ENCODE measurements around the gene ATP1A3. TPM values are rescaled to one million over a fixed set of nuclear protein-coding genes. Genes with fewer than 3 reads are reported as not detected.
"Not testable (repeated sequence)": the region's sequence is repeated elsewhere in the genome, so short reads cannot be mapped to it uniquely, and the experiment has no call there.

Gene ATP1A3
- total and polyA plus RNA-seq, 9 donors: 0.18 to 1.2 (median 0.56) TPM

DNA sequence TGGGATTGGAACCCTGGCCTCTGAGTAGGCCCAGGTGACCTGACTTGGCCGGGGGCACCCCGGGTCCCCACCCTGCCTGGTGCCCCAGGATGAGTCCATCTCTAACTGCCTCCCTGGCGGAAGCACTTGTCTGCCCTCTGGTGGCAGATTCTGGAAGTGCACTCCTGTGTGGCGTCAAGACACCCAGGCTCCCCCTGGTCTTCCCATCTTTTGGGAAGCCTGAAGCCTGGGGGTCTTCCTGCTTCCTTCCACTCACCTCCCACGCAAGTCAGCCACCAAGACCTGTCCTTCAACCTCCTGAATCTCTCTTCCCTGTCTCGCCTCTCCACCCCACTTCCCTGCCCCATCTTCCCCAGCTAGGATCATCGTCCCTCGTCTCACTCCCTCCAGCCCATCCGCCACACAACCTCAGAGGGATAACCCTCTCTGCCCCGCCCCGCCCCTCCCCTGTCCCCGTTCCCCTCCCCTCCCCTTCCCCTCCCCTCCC, 42.3 kb downstream of the ATP1A3 start:
- no peaks in the 10 kb centered on the region for H3K27me3 ChIP-seq (ENCODE audit: control insufficient read depth, insufficient read depth, low read length)
- H3K9me3 ChIP-seq (replicated peaks; ENCODE audit: control insufficient read depth, low read depth, low read length): no peaks in the 10 kb centered on the region
- 0% methylated on average over 6 of the region's 12 CpGs for WGBS (ENCODE audit: insufficient coverage)
- peak; percentile 79 for DNase-seq
- H3K4me1 ChIP-seq (ENCODE audit: control insufficient read depth, insufficient read depth, low read length): peaks cover 3% of the 10 kb centered on the region
- no peak overlapping the region for H3K4me3 ChIP-seq (ENCODE audit: low read length)
- no peak overlapping the region for H3K27ac ChIP-seq (ENCODE audit: low read length)
- H3K36me3 ChIP-seq (ENCODE audit: control insufficient read depth, insufficient read depth, low read length): peaks cover 7% of the 10 kb centered on the region

DNA sequence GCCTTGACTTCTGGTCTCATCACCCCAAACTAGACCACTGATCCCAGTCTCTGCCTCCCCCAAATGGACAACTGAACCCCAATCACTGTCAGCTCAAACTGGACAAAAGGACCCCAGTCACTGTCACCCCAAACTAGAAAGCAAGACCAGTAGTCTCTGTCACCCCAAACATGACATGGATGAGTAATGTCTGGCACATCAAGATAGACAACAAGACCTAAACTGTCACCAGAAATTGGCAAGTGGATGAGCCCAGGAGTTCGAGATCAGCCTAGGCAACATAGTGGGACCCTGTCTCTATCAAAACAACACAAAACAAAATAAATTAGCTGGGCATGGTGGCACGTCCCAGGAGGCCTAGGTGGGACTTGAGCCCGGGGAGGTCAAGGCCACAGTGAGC, 46.9 kb downstream of the ATP1A3 start:
- 100% methylated on average over 1 of the region's 3 CpGs for WGBS (ENCODE audit: insufficient coverage)
- H3K4me3 ChIP-seq (ENCODE audit: low read length): no peak overlapping the region
- H3K4me1 ChIP-seq (ENCODE audit: control insufficient read depth, insufficient read depth, low read length): peaks cover 3% of the 10 kb centered on the region
- H3K27me3 ChIP-seq (ENCODE audit: control insufficient read depth, insufficient read depth, low read length): no peaks in the 10 kb centered on the region
- H3K27ac ChIP-seq (ENCODE audit: low read length): no peak overlapping the region
- no peak for DNase-seq
- no peaks in the 10 kb centered on the region for H3K36me3 ChIP-seq (ENCODE audit: control insufficient read depth, insufficient read depth, low read length)
- H3K9me3 ChIP-seq (replicated peaks; ENCODE audit: control insufficient read depth, low read depth, low read length): no peaks in the 10 kb centered on the region

DNA sequence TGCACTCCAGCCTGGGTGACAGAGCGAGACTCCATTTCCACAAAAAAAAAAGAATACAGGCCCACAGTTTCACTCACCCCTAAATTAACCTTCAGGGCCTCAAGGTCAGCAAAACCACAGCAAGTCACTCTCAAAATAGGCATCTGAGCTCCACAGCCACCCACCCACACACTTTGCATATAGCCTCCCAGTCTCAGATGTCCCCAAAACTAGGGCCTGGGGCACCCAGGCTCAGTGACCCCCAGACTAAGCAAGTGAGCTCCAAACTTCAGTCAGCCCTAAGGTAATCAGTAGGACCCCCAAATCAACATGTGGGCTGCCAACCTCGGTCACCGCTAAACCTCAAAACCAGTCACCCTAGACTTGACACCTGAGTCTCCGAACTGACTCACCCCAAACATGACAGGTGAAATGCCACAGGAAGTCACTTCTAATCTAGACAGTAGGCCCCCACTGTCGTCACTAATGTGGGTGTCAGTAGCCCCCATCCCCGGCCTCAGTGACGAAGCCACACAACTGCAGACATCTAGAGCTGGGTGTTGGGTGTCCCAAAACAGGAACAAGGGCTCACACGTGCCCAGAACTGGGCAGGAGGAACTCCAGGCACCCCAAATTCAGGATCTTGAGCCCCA, 48.8 kb downstream of the ATP1A3 start:
- H3K4me1 ChIP-seq (ENCODE audit: control insufficient read depth, insufficient read depth, low read length): peaks cover 7% of the 10 kb centered on the region
- peaks cover 14% of the 10 kb centered on the region for H3K27me3 ChIP-seq (ENCODE audit: control insufficient read depth, insufficient read depth, low read length)
- no peaks in the 10 kb centered on the region for H3K36me3 ChIP-seq (ENCODE audit: control insufficient read depth, insufficient read depth, low read length)
- no peak overlapping the region for H3K27ac ChIP-seq (ENCODE audit: low read length)
- no peaks in the 10 kb centered on the region for H3K9me3 ChIP-seq (replicated peaks; ENCODE audit: control insufficient read depth, low read depth, low read length)
- no peak overlapping the region for H3K4me3 ChIP-seq (ENCODE audit: low read length)
- 81% methylated on average over 8 of the region's 8 CpGs for WGBS (ENCODE audit: insufficient coverage)
- DNase-seq: no peak

DNA sequence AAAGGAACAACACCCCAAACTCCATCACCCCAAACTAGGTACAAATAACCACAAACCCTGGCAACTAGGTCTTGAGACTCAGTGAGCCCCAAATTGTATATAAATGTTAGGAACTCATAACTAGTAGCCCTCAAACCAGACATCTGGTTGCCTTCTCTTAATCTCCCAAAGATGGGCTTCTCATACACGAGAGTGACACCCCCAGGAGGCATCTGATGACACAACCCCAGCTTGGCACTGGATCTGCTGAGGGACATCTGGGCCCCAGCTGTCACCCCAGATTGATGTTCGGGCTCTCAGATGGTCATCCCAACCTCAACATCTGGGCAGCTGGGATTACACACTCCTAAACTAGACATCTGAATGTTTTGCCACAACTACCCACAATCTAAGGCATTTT, 49.7 kb downstream of the ATP1A3 start:
- Histone ChIP-seq H3K4me1 (ENCODE audit: control insufficient read depth, insufficient read depth, low read length) (peaks cover 10% of the 10 kb centered on the region), H3K27ac (ENCODE audit: low read length) (no peak overlapping the region), H3K4me3 (ENCODE audit: low read length) (no peak overlapping the region), H3K36me3 (ENCODE audit: control insufficient read depth, insufficient read depth, low read length) (no peaks in the 10 kb centered on the region), H3K9me3 (replicated peaks; ENCODE audit: control insufficient read depth, low read depth, low read length) (no peaks in the 10 kb centered on the region), H3K27me3 (ENCODE audit: control insufficient read depth, insufficient read depth, low read length) (peaks cover 19% of the 10 kb centered on the region)
- 41% methylated on average over 2 of the region's 2 CpGs for WGBS (ENCODE audit: insufficient coverage)
- DNase-seq: no peak

DNA sequence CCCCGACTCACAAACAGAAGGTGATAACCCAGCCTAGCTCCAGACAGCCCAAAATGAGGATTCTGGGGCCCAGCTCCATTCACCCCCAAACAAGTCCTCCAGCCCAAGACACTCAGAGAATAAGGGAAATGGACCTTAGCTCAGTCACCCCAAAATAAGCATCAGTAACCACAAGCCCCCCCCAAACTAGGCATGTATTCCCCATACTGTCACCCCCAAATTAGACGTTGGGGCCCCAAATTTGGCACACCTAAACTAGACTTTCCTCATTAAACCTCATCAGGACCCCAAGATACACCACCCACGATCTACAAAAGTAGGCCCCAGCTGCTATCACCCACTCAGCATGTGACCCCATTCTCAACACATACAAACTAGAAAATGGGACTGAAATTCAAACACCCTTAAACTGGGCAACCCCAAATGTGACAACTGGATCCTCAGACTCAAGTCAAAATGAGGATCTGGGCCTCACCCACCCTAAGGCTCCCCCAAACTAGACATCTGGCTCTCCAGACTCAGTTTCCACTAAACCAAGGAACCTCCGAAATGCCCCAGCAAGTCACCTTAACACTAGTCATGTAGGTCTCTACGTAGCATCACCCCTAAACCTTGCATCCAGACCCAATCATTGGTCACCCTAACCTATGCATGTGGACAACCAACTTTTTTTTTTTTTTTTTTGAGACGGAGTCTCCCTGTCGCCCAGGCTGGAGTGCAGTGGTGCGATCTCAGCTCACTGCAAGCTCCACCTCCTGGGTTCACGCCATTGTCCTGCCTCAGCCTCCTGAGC, 52.4 kb downstream of the ATP1A3 start:
- H3K36me3 ChIP-seq (ENCODE audit: control insufficient read depth, insufficient read depth, low read length): no peaks in the 10 kb centered on the region
- DNase-seq: no peak
- H3K27me3 ChIP-seq (ENCODE audit: control insufficient read depth, insufficient read depth, low read length): peaks cover 37% of the 10 kb centered on the region
- no peak overlapping the region for H3K4me3 ChIP-seq (ENCODE audit: low read length)
- peaks cover 10% of the 10 kb centered on the region for H3K4me1 ChIP-seq (ENCODE audit: control insufficient read depth, insufficient read depth, low read length)
- no peaks in the 10 kb centered on the region for H3K9me3 ChIP-seq (replicated peaks; ENCODE audit: control insufficient read depth, low read depth, low read length)
- 89% methylated on average over 4 of the region's 9 CpGs for WGBS (ENCODE audit: insufficient coverage)
- no peak overlapping the region for H3K27ac ChIP-seq (ENCODE audit: low read length)

DNA sequence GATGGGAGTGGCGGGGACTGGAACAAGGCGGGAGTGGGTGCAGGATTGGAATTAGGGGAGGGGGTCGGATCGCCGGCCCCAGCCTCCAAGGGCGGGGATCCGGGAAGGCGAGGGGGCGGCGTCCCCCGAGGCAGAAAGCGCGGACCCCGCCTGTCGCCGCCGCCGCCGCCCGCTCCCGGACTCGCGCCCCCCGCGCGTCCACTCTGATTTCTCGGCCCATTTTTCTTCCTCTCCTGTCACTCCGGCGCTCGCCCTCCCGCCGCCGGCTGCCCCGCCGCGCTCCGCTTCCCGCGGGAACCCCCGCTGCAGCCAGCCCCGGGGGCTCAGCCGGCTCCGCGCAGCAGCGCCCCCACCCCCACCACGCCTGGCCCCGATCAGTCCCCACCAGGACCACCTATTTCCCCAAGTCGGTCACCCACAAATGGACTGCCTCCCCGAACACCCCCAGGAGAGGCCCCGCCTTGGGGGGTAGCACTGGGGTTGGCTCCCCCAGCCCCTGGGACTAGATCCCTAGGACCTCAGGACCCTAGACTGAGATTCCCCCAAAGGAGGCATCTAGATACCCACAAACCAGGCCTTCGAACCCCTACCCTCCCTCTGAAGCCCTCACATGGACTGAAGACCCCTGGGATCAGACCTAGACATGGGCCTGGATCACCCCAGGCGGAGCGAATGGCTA, 53.2 kb downstream of the ATP1A3 start:
- Histone ChIP-seq H3K27ac (ENCODE audit: low read length) (no peak overlapping the region), H3K36me3 (ENCODE audit: control insufficient read depth, insufficient read depth, low read length) (no peaks in the 10 kb centered on the region), H3K4me1 (ENCODE audit: control insufficient read depth, insufficient read depth, low read length) (peaks cover 10% of the 10 kb centered on the region), H3K27me3 (ENCODE audit: control insufficient read depth, insufficient read depth, low read length) (peaks cover 44% of the 10 kb centered on the region), H3K4me3 (ENCODE audit: low read length) (peak overlapping the region; percentile 57), H3K9me3 (replicated peaks; ENCODE audit: control insufficient read depth, low read depth, low read length) (no peaks in the 10 kb centered on the region)
- whole genome bisulfite sequencing (ENCODE audit: insufficient coverage): 6% methylated on average over 48 of the region's 53 CpGs
- DNase-seq: no peak

DNA sequence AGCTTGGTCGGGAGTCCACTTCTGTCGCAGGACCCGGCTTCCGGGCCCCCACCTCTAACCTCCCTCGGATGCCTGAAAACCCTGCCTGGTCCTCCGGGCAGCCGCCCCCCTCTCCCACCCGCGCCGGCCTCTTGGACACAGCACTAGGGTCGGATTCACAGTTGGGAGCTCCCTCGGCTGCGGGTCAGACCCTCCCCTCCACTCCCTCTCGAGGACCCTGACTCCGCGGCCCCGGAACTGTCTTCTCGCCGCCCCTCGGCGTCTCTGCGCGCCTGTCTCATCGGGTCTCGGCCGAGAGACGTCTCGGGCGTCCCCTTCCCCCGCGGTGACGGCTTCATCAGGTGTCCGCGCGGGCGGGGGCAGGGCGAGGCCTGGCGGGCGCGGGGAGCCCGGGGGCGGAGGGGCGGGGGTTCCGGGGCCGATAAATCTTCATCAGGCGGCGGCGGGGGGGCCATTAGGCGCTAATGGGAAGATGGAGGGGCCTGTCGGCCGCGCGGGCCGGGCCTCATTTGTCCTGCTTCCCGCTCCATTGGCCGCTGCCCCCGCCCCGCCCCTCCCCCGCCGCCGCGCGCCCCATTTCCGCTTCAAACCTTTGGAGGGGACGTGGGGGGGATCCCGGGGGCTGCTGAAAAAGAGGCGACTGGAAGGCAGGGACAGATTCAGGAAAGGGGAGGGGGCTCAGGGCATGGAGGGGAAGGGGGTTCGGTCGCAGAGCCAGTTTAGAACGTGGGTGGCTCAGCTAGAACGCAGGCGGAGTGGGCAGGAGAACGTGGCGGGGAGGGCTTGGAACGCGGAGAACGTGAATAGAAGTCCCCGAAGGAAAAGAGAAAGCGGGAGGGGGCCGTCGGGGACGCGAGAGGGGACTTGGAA, 53.9 kb downstream of the ATP1A3 start:
- H3K36me3 ChIP-seq (ENCODE audit: control insufficient read depth, insufficient read depth, low read length): no peaks in the 10 kb centered on the region
- H3K9me3 ChIP-seq (replicated peaks; ENCODE audit: control insufficient read depth, low read depth, low read length): no peaks in the 10 kb centered on the region
- H3K27ac ChIP-seq (ENCODE audit: low read length): peak overlapping the region; percentile 35
- peaks cover 52% of the 10 kb centered on the region for H3K27me3 ChIP-seq (ENCODE audit: control insufficient read depth, insufficient read depth, low read length)
- under 1% methylated on average over 49 of the region's 83 CpGs for WGBS (ENCODE audit: insufficient coverage)
- DNase-seq: peak; percentile 78
- peak overlapping the region; percentile 57 for H3K4me3 ChIP-seq (ENCODE audit: low read length)
- H3K4me1 ChIP-seq (ENCODE audit: control insufficient read depth, insufficient read depth, low read length): peaks cover 10% of the 10 kb centered on the region

DNA sequence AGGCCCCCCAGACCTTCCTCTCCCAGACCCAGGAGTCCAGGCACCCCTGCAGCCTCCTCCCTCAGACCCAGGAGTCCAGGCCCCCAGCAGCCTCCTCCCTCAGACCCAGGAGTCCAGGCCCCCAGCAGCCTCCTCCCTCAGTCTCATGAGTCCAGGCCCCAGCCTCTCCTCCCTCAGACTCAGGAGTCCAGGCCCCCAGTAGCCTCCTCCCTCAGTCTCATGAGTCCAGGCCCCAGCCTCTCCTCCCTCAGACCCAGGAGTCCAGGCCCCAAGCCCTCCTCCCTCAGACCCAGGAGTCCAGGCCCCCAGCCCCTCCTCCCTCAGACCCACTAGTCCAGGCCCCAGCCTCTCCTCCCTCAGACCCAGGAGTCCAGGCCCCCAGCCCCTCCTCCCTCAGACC, 54.8 kb downstream of the ATP1A3 start:
- H3K36me3 ChIP-seq (ENCODE audit: control insufficient read depth, insufficient read depth, low read length); H3K4me3 ChIP-seq (ENCODE audit: low read length); DNase-seq; H3K27ac ChIP-seq (ENCODE audit: low read length); H3K9me3 ChIP-seq (replicated peaks; ENCODE audit: control insufficient read depth, low read depth, low read length): not testable (repeated sequence)
- peaks cover 10% of the 10 kb centered on the region for H3K4me1 ChIP-seq (ENCODE audit: control insufficient read depth, insufficient read depth, low read length)
- H3K27me3 ChIP-seq (ENCODE audit: control insufficient read depth, insufficient read depth, low read length): peaks cover 61% of the 10 kb centered on the region

DNA sequence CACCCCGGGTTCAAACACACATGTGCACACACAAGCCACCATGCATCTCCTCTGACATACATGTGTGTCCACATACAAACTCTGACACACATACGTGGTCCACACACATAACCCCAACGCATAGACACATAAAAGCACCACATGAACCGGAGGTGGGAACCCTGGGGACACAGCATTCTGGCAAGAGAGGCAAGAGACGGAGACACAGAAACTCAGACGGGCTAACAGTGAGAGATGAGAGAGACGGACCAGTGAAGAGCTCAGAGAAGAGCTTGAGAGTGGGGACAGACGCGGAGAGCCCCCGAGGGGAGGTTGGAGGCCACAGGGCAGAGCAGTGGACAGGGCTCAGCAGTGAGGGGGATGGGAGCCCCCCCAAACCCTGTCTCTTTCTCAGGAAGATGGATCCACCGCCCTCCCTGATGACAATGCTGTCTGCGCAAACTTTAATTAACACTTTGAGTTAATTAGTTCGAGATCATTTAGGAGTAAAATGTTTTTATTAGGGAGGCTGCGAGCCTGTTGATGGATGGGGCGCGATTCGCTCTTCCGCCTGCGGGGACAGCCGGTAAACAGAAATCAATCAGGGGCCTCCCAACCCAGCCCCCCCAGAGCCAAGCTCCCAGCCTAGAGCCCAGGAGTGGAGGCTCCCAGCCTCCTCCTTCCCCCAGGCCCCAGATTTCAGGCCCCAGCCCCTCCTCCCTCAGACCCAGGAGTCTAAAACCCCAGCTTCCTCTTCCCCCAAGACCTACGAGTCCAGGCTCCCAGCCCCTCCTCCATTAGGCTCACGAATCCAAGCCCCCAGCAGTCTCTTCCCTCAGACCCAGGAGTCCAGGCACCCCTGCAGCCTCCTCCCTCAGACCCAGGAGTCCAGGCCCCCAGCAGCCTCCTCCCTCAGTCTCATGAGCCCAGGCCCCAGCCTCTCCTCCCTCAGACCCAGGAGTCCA, 56.2 kb downstream of the ATP1A3 start:
- Histone ChIP-seq H3K9me3 (replicated peaks; ENCODE audit: control insufficient read depth, low read depth, low read length) (no peaks in the 10 kb centered on the region), H3K36me3 (ENCODE audit: control insufficient read depth, insufficient read depth, low read length) (no peaks in the 10 kb centered on the region), H3K27me3 (ENCODE audit: control insufficient read depth, insufficient read depth, low read length) (peaks cover 74% of the 10 kb centered on the region), H3K4me1 (ENCODE audit: control insufficient read depth, insufficient read depth, low read length) (peaks cover 11% of the 10 kb centered on the region), H3K4me3 (ENCODE audit: low read length) (no peak overlapping the region), H3K27ac (ENCODE audit: low read length) (no peak overlapping the region)
- WGBS (ENCODE audit: insufficient coverage): 21% methylated on average over 16 of the region's 22 CpGs
- DNase-seq: no peak
